NCI-H2227 (cell line): ENCODE measurements around the gene SUSD1.

ENCODE experiments used
- DNase-seq: peaks from one replicate; lab custom pipeline; 2025; ENCODE audit not compliant: unreplicated experiment; lab: John Stamatoyannopoulos, UW

The SUSD1 gene

GRCh38 chr9:111991179-111991578, 183.9 kb downstream of the SUSD1 start:
- no peak for DNase-seq
